K562 (cell line): Measurements from ENCODE around the gene PEDS1. TPM values are rescaled to one million over a fixed set of nuclear protein-coding genes. Genes with fewer than 3 reads are reported as not detected.

Experiments used
- ATF1 ChIP-seq, 2 experiments: fragments of 450-650 bp in 1 of 2; IDR thresholded peaks; 2 replicates each; pipeline ENCODE4 v1.6.1; 2016; ENCODE audit warnings: missing compliant biosample characterization in 1 of 2, missing genetic modification characterization in 1 of 2
- CBFA2T3 ChIP-seq: fragments of 450-650 bp; IDR thresholded peaks from 2 replicates; pipeline ENCODE4 v1.6.1; 2017
- CREM ChIP-seq: IDR thresholded peaks from 2 replicates; pipeline ENCODE4 v1.6.1; 2014; ENCODE audit warnings: antibody characterized with exemption, low read depth
- E2F1 ChIP-seq: sonication (generic); formaldehyde crosslinking; IDR thresholded peaks from 2 replicates; pipeline ENCODE4 v1.8.1; 2023; ENCODE audit warnings: mild to moderate bottlenecking, missing genetic modification reagents, moderate library complexity
- ETV5 ChIP-seq: sonication (generic); formaldehyde crosslinking; IDR thresholded peaks from 2 replicates; pipeline ENCODE4 v1.4.0; 2020; ENCODE audit warnings: low read depth, mild to moderate bottlenecking, missing genetic modification reagents
- GABPB1 ChIP-seq: sonication (generic); formaldehyde crosslinking; IDR thresholded peaks from 2 replicates; pipeline ENCODE4 v1.8.0; 2022; ENCODE audit warnings: mild to moderate bottlenecking, missing genetic modification reagents
- GTF2A2 ChIP-seq: IDR thresholded peaks from 2 replicates; pipeline ENCODE4 v1.6.1; 2016; ENCODE audit warnings: mild to moderate bottlenecking, missing genetic modification characterization, missing compliant biosample characterization
- HDAC1 ChIP-seq, 2 experiments: fragments of 450-650 bp; IDR thresholded peaks; 2 replicates each; pipeline ENCODE4 v1.6.1; 2016 to 2017; ENCODE audit warnings: inconsistent platforms in 1 of 2, mild to moderate bottlenecking in 1 of 2, moderate library complexity in 1 of 2
- KLF13 ChIP-seq: fragments of 450-650 bp; IDR thresholded peaks from 2 replicates; pipeline ENCODE4 v1.6.1; 2016; ENCODE audit warnings: missing genetic modification characterization, low read depth, mild to moderate bottlenecking, missing compliant biosample characterization, moderate library complexity, borderline replicate concordance
- MIER1 ChIP-seq: fragments of 450-650 bp; IDR thresholded peaks from 2 replicates; pipeline ENCODE4 v1.6.1; 2016; ENCODE audit warnings: antibody characterized with exemption, mild to moderate bottlenecking, low read depth
- NONO ChIP-seq, 2 experiments: fragments of 200-400 bp in 1 of 2; fragments of 450-650 bp in 1 of 2; formaldehyde crosslinking in 1 of 2; IDR thresholded peaks; 2 replicates each; pipeline ENCODE4 v1.6.1; 2017; ENCODE audit warnings: low read depth in 2 of 2, mild to moderate bottlenecking in 2 of 2, moderate library complexity in 2 of 2, low read length in 1 of 2
- NR3C1 ChIP-seq: sonication (generic); formaldehyde crosslinking; IDR thresholded peaks from 2 replicates; pipeline ENCODE4 v1.8.1; 2022; ENCODE audit warnings: missing genetic modification reagents
- PHF20 ChIP-seq: fragments of 450-650 bp; IDR thresholded peaks from 2 replicates; pipeline ENCODE4 v1.6.1; 2018; ENCODE audit not compliant: partially characterized antibody
- RBM17 ChIP-seq: fragments of 200-400 bp; formaldehyde crosslinking; IDR thresholded peaks from 2 replicates; pipeline ENCODE4 v1.6.1; 2017; ENCODE audit warnings: low read depth, mild to moderate bottlenecking, low read length, borderline replicate concordance
- SAFB ChIP-seq: fragments of 200-400 bp; formaldehyde crosslinking; IDR thresholded peaks from 2 replicates; pipeline ENCODE4 v1.6.1; 2017; ENCODE audit warnings: low read depth, low read length, borderline replicate concordance
- SRSF9 ChIP-seq: fragments of 200-400 bp; formaldehyde crosslinking; IDR thresholded peaks from 2 replicates; pipeline ENCODE4 v1.6.1; 2017; ENCODE audit warnings: low read depth, low read length, borderline replicate concordance
- XRCC3 ChIP-seq: fragments of 450-650 bp; IDR thresholded peaks from 2 replicates; pipeline ENCODE4 v1.6.1; 2017; ENCODE audit warnings: mild to moderate bottlenecking, moderate library complexity
- ZBTB1 ChIP-seq: sonication (generic); formaldehyde crosslinking; IDR thresholded peaks from 2 replicates; pipeline ENCODE4 v1.8.1; 2023; ENCODE audit warnings: missing genetic modification reagents, low read depth, mild to moderate bottlenecking, borderline replicate concordance
- ZEB2 ChIP-seq: fragments of 450-650 bp; IDR thresholded peaks from 2 replicates; pipeline ENCODE4 v1.6.1; 2016
- ZFP1 ChIP-seq: fragments of 450-650 bp; formaldehyde crosslinking; IDR thresholded peaks from 2 replicates; pipeline ENCODE4 v1.4.0; 2020; ENCODE audit warnings: mild to moderate bottlenecking, mixed read lengths
- ZFX ChIP-seq: sonication (generic); formaldehyde crosslinking; IDR thresholded peaks from 2 replicates; pipeline ENCODE4 v1.8.0; 2022; ENCODE audit warnings: mild to moderate bottlenecking, missing genetic modification reagents, moderate library complexity
- ZNF280B ChIP-seq: fragments of 250-450 bp; sonication (Bioruptor Pico); IDR thresholded peaks from 2 replicates; pipeline ENCODE4 v1.5.1; 2021; ENCODE audit warnings: mild to moderate bottlenecking
- ZNF3 ChIP-seq: fragments of 250-450 bp; sonication (Bioruptor Pico); IDR thresholded peaks from 2 replicates; pipeline ENCODE4 v1.5.0; 2021; ENCODE audit warnings: mild to moderate bottlenecking, moderate library complexity
- ZNF444 ChIP-seq: fragments of 250-450 bp; sonication (Bioruptor Pico); IDR thresholded peaks from 2 replicates; pipeline ENCODE4 v1.4.0; 2020; ENCODE audit warnings: mild to moderate bottlenecking, moderate library complexity
- ZNF445 ChIP-seq: fragments of 250-450 bp; sonication (Bioruptor Pico); IDR thresholded peaks from 2 replicates; pipeline ENCODE4 v1.4.0; 2020; ENCODE audit warnings: low read depth, mild to moderate bottlenecking, moderate library complexity
- ZNF512 ChIP-seq: IDR thresholded peaks from 2 replicates; pipeline ENCODE4 v1.6.1; 2016; ENCODE audit warnings: missing genetic modification characterization, missing compliant biosample characterization
- polyA plus RNA-seq, 8 experiments: library from polyadenylated mRNA; depleted of rRNA in 4 of 8; stranded (reverse) in 5 of 8; unstranded in 3 of 8; fragments of >200 nt; fragmentation: Nextera tagmentation in 2 of 8; fragmentation: Illumina TruSeq in 1 of 8; extraction: Ambion mirVana in 2 of 8; extraction: Trizol in 1 of 8; gene quantifications; 2 replicates each; pipeline versions ENCODE4 v1.2.1 to v1.2.3, GENCODE V29; 2011 to 2014; ENCODE audit warnings: inconsistent platforms in 1 of 8, missing spikeins in 1 of 8
- total RNA-seq, 7 experiments: library from RNA; depleted of rRNA in 6 of 7; stranded (reverse); fragments of >200 nt in 6 of 7; fragmentation: Illumina TruSeq in 2 of 7; extraction: Trizol in 2 of 7; gene quantifications; 2 replicates each; pipeline versions ENCODE4 v1.2.1 to v1.2.3, GENCODE V29; 2011 to 2021; ENCODE audit warnings: low replicate concordance in 1 of 7

PEDS1 gene
- total and polyA plus RNA-seq, 9 of the 15 experiments (the other 6 are each of a cell fraction or from before 2014, with no cell fraction given): 2.9 to 38.5 (median 24.2) TPM

GRCh38 chr20:50192364-50193198, 39.1 kb upstream of the PEDS1 start (continued):
- TF ChIP-seq SRSF9: no peak
- TF ChIP-seq SAFB: no peak
- no peak for TF ChIP-seq ZNF444 (CRISPR knock-in tag)
- no peak for TF ChIP-seq KLF13
- no peak for TF ChIP-seq MIER1
- no peak for TF ChIP-seq ZBTB1 (CRISPR knock-in tag)
- TF ChIP-seq ZEB2: no peak; the same call in 1 of the 2 replicates
- TF ChIP-seq ZNF280B (CRISPR knock-in tag): no peak
- peak; percentile 84 for TF ChIP-seq CREM
- no peak for TF ChIP-seq NR3C1 (CRISPR knock-in tag)
- no peak for TF ChIP-seq ZFP1 (CRISPR knock-in tag)
- TF ChIP-seq RBM17: no peak
- no peak for TF ChIP-seq CBFA2T3
- TF ChIP-seq ZNF3 (CRISPR knock-in tag): no peak
- TF ChIP-seq NONO (IDR thresholded peaks at IDR 0.05; ENCODE audit: low read depth in 2 of 2, low read length in 1 of 2): no peak
- no peak for TF ChIP-seq XRCC3
- no peak for TF ChIP-seq GTF2A2
- peak; percentile 41; the same call in 1 of the 2 replicates for TF ChIP-seq ZFX
- no peak for TF ChIP-seq ZNF512
- no peak for TF ChIP-seq PHF20
- TF ChIP-seq GABPB1: no peak
- TF ChIP-seq ZNF445 (CRISPR knock-in tag): no peak
- TF ChIP-seq E2F1 (CRISPR knock-in tag): no peak
- no peak for TF ChIP-seq ETV5 (CRISPR knock-in tag)
- TF ChIP-seq ATF1 (CRISPR knock-in tag; IDR thresholded peaks at IDR 0.05): no peak
- peak; percentile 46 for TF ChIP-seq ATF1 (tag; IDR thresholded peaks at IDR 0.05)
- TF ChIP-seq HDAC1 (IDR thresholded peaks at IDR 0.05): peak; percentile 69 to 76; a peak in 2 of 4 replicates
